C4-2B (cell line): ENCODE measurements around the gene KLK1.
"Not testable (repeated sequence)": the region's sequence is repeated elsewhere in the genome, so short reads cannot be mapped to it uniquely, and the experiment has no call there.

Experiments used
- H3K27ac ChIP-seq: fragments of 450-650 bp; 2 replicates; pipeline ENCODE4 v1.5.1; 2017
- ZFX ChIP-seq: fragments of 450-650 bp; IDR thresholded peaks from 2 replicates; pipeline ENCODE4 v1.6.1; 2017
- TF ChIP-seq, protein P1 (sequence below): fragments of 450-650 bp; conservative IDR thresholded peaks from 2 replicates; pipeline ENCODE4 v1.5.1; 2017; ENCODE audit warnings: mild to moderate bottlenecking

KLK1 gene

DNA sequence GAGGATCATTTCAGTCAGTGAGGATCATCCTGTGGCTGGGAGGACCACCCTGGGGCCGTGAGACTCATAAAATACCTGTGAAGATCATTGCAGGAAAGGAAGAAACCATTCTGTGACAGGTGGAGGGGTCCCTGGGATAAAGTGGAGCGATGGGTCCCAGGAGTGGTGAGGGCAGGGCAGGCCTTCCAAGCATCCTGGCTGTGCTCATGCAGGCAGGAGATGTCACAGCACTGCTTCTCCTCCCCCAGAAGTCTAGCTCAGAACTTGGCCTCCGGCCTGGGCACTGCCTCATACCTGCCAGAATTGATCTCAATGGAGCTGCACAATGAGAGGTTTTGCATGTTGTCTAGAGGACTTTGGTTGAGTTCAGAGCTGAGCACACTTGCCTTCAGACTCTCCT lies 11.1 kb downstream of the KLK1 start:
- TF ChIP-seq, protein P1, sequence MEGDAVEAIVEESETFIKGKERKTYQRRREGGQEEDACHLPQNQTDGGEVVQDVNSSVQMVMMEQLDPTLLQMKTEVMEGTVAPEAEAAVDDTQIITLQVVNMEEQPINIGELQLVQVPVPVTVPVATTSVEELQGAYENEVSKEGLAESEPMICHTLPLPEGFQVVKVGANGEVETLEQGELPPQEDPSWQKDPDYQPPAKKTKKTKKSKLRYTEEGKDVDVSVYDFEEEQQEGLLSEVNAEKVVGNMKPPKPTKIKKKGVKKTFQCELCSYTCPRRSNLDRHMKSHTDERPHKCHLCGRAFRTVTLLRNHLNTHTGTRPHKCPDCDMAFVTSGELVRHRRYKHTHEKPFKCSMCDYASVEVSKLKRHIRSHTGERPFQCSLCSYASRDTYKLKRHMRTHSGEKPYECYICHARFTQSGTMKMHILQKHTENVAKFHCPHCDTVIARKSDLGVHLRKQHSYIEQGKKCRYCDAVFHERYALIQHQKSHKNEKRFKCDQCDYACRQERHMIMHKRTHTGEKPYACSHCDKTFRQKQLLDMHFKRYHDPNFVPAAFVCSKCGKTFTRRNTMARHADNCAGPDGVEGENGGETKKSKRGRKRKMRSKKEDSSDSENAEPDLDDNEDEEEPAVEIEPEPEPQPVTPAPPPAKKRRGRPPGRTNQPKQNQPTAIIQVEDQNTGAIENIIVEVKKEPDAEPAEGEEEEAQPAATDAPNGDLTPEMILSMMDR = no peak
- no peak for TF ChIP-seq ZFX
- H3K27ac ChIP-seq = no peak overlapping the region

DNA sequence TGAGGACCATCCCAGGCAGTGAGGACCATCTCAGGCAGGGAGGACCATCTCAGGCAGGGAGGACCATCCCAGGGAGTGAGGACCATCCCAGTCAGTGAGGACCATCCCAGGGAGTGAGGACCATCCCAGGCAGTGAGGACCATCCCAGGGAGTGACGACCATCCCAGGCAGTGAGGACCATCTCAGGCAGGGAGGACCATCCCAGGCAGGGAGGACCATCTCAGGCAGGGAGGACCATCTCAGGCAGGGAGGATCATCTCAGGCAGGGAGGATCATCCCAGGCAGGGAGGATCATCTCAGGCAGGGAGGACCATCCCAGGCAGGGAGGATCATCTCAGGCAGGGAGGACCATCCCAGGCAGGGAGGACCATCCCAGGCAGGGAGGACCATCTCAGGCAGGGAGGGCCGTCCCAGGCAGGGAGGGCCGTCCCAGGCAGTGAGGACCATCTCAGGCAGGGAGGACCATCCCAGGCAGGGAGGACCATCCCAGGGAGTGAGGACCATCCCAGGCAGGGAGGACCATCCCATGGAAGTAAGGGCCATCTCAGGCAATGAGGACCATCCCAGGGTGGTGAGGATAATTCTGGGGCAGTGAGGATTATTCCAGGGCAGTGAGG lies 11.9 kb downstream of the KLK1 start:
- not testable (repeated sequence) for H3K27ac ChIP-seq

DNA sequence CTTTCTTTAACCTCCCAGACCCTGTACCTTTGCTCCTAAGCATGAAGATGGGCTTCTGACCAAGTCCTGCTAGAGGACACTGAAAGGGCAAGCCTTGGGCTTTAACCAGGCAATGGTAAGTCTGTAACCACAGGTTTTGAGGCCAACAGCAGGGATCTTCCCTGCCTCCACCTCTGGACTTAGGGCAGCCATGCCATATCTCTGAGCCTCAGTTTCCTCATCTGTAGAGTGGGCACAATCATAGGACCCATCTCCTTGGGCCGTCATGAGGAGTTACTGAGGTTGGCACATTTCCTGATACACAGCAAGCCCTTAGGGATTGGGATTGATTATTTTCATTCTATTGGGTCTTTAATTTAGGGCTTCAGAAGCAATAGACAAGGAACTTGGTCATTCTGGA lies 14.7 kb downstream of the KLK1 start:
- no peak overlapping the region for H3K27ac ChIP-seq
- TF ChIP-seq, protein P1 = no peak
- TF ChIP-seq ZFX = no peak

DNA sequence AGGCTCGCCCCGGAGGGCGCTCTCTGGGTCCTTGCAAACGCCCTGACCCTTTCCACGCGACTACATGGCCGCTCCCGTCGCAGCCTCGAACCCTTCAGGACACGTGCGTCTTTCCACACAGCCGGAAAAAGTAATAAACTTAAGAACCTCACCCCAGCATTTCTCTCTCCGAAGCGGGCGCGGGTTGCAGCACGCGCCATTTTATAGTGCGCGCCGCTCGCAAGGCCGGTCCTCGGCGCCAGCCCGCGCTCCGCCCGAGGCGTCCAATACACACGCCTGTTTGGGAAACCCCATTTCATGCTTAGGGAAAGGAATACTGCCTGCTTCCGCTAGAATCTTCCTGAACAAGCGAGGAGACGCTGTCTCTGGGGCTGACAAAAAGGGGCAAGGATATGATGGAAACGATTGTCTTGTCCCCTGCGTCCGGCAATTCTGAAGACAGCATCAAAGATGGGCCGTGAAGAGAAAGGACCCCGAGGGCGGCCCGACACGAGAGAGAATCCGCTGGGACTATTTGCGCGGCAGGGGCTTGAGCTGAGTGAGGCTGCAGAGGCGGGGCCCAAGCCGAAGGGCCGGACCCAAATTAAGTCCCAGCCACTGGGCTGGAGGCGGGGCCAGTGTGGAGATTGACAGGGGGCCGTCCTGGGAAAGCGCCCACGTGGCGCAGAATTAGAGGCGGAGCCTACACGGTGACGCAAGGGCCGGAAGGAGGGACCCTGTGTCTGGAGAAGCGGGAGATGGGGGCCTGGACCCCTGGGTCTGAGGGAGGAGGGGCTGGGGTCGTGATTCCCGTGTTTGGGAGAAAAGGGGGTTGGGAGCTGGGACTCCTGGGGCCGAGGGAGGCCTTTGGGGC lies 18.9 kb downstream of the KLK1 start:
- H3K27ac ChIP-seq = peak overlapping the region; percentile 99
- TF ChIP-seq, protein P1 = no peak
- no peak for TF ChIP-seq ZFX

DNA sequence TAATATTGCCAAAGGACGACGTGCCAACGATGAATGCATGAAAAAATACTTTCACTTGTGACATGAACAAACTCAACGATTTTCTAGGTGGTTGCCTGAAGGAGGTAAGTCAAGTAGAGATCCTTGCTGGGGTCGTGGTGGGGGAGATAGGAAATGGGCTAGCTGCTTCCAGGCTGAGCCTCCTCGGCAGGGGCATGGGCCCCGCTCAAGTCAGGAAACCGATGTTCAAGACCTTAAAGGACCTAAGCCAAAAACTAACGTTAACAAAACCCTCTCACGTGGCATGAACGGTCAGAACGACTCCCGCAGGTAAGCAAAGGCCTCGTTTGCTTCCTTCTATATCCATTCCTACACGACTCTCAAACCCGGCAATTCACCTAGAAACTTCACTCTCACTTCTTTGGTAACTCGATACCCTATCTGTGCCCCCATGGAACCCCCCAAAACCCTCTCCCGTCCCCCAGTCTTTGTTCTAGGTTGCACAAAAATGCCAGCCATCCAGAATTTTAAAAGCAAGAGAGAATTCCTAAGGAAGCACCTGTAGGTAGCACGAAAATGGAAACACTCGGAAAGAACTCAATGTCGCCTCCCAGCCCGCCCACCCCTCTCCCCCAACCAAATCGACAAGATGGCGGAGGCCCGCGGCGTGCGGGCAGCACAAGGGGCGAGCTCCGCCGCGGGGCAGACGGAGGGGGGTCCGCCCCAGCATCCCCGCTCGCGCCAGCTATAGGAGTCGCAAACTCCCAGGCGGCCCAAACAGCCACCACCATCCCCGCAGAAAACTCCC lies 19.8 kb downstream of the KLK1 start:
- no peak for TF ChIP-seq ZFX
- TF ChIP-seq, protein P1 = no peak
- peak overlapping the region; percentile 99 for H3K27ac ChIP-seq

DNA sequence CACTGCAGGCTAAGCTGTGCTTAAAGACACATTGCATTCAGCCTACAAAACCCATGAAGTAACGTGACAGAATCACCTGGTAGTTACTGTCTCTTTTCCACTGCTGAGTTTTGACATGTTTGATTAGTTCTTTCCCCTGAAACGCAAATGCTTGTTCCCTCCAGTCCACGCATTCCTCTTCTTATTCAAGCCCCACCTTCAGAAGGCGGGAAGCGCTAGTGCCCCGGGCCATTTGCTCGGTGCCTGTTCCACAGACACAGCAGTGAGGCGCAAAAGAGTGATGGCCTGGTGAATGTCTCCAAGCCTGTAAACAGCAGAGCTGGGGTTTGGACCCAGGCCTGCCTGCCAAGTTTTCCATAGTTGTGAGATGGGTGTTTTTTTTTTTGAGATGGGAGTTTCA lies 22.5 kb downstream of the KLK1 start:
- peak overlapping the region; percentile 99 for H3K27ac ChIP-seq
- no peak for TF ChIP-seq ZFX
- TF ChIP-seq, protein P1 = no peak

DNA sequence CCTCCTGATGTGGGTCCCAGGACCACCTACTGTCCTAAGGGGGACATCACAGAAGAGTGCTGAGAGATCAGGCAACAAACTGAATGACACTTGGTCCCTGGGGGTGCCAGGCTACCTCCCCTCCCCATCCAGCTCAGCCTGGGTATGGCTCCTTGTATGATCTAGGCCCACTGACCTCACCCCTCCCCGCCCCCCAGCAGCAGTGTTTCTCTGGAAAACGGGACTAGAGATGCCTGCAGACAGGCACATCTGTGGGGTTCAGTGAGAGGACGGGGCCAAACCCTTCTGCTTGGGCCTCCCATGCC lies 24.1 kb downstream of the KLK1 start:
- TF ChIP-seq, protein P1 = no peak
- TF ChIP-seq ZFX = no peak
- peak overlapping the region; percentile 61 for H3K27ac ChIP-seq
